Measurements from ENCODE around the gene APOC3.

DNA sequence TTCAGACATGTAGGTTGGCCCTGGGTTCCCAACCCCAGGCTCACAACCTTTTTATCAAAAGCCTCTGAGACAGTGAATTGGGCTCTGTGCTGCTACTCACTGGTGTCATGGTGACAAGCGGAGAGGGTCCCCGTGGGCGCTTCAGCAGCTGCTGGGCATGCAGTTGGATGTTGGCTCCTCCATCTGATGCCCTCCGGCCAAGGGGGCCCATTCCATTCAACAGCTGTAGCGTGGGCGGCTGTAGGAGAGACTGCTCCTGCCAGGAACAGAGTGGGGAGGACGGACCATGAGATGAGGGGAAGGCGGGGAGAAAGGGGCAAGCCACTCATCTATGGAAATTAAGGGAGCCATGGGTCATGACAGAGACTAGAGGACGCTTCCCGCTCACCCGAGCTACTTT is 43.7 kb downstream of the APOC3 start:
- TF ChIP-seq YY1 (IDR thresholded peaks at IDR 0.05; ENCODE audit: insufficient read depth, insufficient read length) (no peak), ZNF274 (IDR thresholded peaks at IDR 0.05; ENCODE audit: low read depth, low read length) (no peak), SUZ12 (IDR thresholded peaks at IDR 0.05; ENCODE audit: extremely low read depth, insufficient read depth, insufficient read length) (no peak)
